HG02571 (cell line): ENCODE data around the gene RAD21L1.

Source experiments
- ATAC-seq: cut with Tn5 transposase; IDR thresholded peaks from one replicate; pipeline ENCODE4 v1.9.1; 2021; ENCODE audit warnings: mild to moderate bottlenecking, moderate library complexity; ENCODE audit not compliant: unreplicated experiment

The RAD21L1 gene

GRCh38 chr20:1293641-1294379 lies 68.0 kb downstream of the RAD21L1 start:
- no peak for ATAC-seq

- no peak for ATAC-seq
Measured at GRCh38 chr20:1294497-1294896, 68.7 kb downstream of the RAD21L1 start.

- ATAC-seq, result no peak
Measured at GRCh38 chr20:1295276-1295930, 69.6 kb downstream of the RAD21L1 start.

GRCh38 chr20:1296117-1296610 lies 70.3 kb downstream of the RAD21L1 start:
- no peak for ATAC-seq

GRCh38 chr20:1296922-1297321 lies 71.1 kb downstream of the RAD21L1 start:
- ATAC-seq, result no peak

GRCh38 chr20:1297486-1297885 lies 71.6 kb downstream of the RAD21L1 start:
- no peak for ATAC-seq

GRCh38 chr20:1298166-1298565 lies 72.3 kb downstream of the RAD21L1 start:
- no peak for ATAC-seq

- no peak for ATAC-seq
Measured at GRCh38 chr20:1298888-1299511, 73.2 kb downstream of the RAD21L1 start.

GRCh38 chr20:1299522-1299921 lies 73.7 kb downstream of the RAD21L1 start:
- no peak for ATAC-seq

GRCh38 chr20:1300083-1300840 lies 74.4 kb downstream of the RAD21L1 start:
- ATAC-seq, result no peak

GRCh38 chr20:1301031-1301529 lies 75.2 kb downstream of the RAD21L1 start:
- no peak for ATAC-seq

GRCh38 chr20:1302685-1303541 lies 77.1 kb downstream of the RAD21L1 start:
- no peak for ATAC-seq

GRCh38 chr20:1304710-1305515 lies 79.1 kb downstream of the RAD21L1 start:
- no peak for ATAC-seq
